Uterus (tissue), 2 donors: ENCODE data around the gene NGF.

Source experiments
- POLR2A ChIP-seq, 2 donors: fragments of 450-650 bp; IDR thresholded peaks; one replicate each; pipeline ENCODE4 v1.6.1; 2016; ENCODE audit warnings: antibody characterized with exemption in 2 of 2, mild to moderate bottlenecking in 1 of 2, moderate library complexity in 1 of 2
- TF ChIP-seq, protein P1 (sequence below), 4 experiments: fragments of 200-600 bp in 2 of 4; fragments of 450-650 bp in 2 of 4; sonication (generic) in 2 of 4; IDR thresholded peaks; one replicate each; pipeline ENCODE4 v1.5.1; 2016 to 2019; ENCODE audit warnings: antibody characterized with exemption in 4 of 4, mild to moderate bottlenecking in 2 of 4, moderate library complexity in 1 of 4

GRCh38 chr1:115341948-115342347, 3.9 kb upstream of the NGF start:
- no peak for TF ChIP-seq POLR2A (IDR thresholded peaks at IDR 0.05)
- TF ChIP-seq, protein P1, sequence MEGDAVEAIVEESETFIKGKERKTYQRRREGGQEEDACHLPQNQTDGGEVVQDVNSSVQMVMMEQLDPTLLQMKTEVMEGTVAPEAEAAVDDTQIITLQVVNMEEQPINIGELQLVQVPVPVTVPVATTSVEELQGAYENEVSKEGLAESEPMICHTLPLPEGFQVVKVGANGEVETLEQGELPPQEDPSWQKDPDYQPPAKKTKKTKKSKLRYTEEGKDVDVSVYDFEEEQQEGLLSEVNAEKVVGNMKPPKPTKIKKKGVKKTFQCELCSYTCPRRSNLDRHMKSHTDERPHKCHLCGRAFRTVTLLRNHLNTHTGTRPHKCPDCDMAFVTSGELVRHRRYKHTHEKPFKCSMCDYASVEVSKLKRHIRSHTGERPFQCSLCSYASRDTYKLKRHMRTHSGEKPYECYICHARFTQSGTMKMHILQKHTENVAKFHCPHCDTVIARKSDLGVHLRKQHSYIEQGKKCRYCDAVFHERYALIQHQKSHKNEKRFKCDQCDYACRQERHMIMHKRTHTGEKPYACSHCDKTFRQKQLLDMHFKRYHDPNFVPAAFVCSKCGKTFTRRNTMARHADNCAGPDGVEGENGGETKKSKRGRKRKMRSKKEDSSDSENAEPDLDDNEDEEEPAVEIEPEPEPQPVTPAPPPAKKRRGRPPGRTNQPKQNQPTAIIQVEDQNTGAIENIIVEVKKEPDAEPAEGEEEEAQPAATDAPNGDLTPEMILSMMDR (IDR thresholded peaks at IDR 0.05), result no peak
